Stimulated activated CD4-positive, alpha-beta T cell treated with anti-CD3 and anti-CD28 coated beads, Interleukin-2, amount 100 ng/mL, for 48 hours (primary cell): ENCODE results near the gene TSACC.
A peak's percentile ranks its signal among the peaks of the same experiment; 100 is the strongest.

Source experiments
- DNase-seq, 2 donors: peaks; one replicate each; pipeline ENCODE4 v3.0.0-alpha.2; 2020

TSACC gene

GRCh38 chr1:156376958-156377919 is 38.9 kb downstream of the TSACC start:
- DNase-seq: no peak

DNA sequence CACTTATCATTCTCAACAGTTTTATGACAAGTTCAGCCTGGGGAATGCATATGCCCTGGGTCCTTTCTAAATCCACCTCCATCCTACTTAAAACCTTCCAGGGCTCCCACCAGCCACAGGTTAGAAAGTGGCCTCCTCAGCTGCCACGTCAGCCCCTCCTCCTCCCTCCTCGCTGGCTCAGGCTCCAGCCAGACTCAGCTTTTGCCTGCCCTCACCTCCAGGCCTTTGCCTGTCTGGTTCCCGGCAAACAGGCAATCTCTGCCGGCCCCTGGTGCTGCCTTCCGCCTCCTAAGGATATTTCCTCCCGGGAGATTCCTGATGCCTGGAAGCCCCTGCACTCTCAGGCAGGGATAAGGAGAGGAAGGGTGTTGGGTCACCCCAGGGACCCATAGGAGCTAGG is 40.2 kb downstream of the TSACC start:
- DNase-seq: no peak

DNA sequence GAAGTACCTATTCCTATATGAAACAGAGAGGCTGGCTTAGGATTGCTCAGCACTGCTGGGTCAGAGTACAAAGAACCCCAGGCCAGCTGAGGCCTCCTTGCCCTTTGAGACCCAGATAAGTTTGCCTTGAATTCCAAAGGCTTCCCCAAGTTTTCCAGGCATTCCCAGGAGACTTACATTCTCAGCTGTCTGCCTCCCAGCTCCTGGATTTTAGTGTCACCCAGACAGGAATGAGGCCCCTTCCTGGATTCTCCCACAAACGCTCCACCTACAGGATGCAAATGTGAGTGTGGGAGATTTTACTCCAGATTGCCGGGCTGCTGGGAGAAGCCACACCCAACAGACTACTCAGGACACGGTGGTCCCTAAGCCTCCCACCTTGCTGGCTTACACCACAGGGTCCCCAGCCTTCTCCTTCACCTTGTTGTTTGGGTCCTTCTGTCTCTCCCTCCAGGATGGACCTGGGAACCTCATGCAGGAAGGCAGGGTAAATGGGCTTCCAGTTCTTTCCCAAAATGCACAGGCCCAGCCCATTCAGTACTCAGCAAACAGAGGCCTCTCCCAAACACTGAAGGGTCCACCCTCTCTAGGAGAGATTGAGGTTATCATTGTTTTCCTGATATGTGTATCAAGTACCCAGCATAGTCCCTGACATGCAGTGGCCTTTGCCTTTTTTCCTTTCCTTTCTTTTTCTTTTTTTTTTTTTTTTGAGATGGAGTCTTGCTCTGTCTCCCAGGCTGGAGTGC is 41.3 kb downstream of the TSACC start:
- DNase-seq: no peak

GRCh38 chr1:156382561-156382960 is 44.2 kb downstream of the TSACC start:
- no peak for DNase-seq

DNA sequence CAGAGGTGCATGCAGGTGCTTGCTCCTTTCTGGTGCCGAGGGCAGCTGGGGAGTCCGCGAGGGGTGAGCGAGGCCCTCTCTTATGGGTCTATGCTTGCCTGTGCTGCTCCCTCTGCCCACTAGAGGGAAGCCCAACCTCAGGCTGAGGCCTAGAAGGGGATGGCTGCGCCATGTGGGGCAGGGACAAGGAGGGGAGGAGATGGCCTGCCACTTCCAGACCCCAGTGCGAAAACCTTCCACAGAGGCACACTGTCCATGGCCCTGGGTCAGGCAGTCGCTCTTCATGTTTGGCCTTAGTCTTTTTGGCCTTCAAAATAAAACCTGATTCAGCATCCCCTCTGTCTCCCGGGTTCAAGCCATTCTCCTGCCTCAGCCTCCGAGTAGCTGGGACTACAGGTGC is 44.7 kb downstream of the TSACC start:
- DNase-seq: peak; percentile 54 to 58

GRCh38 chr1:156384007-156384406 is 45.7 kb downstream of the TSACC start:
- DNase-seq: no peak

DNA sequence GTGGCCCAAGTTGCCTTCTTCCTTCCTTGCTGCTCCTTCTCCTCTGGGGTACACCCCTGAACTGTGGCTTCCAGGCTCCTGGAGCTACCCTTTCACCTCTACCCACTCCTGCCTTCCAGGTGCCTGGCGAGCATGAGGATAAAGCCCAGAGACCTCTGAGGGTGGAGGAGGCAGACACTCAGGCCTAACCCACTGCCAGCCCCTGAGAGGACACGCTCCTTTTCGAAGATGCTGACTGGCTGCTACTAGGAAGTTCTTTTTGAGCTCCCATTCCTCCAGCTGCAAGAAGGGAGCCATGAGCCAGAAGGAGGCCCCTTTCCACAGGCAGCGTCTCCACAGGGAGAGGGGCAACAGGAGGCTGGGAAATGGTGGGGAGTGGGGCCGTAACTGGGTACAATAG is 46.3 kb downstream of the TSACC start:
- no peak for DNase-seq

DNA sequence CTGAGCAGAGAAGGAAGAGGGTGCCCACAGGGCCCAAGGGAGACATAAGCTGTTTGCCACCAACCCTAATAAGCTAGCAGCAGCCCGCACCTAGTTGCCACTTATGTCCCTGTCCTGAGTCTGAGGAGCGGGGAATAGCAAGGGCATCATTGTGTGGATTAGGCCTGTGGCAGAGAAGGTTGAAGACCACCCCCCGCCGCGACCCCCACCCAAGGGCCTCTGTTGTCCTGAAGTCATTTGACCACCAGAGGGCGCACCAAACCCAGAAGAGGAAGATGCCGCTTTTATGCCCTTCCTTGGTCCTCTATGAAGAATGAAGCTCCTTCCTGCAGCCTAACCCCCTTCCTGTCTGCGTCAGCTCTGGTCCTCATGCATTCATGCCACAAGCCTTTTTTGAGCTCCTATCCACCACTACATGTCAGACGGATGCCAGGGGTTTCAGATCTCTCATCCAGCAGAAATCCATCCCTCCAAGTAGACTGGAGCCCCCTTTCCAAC is 47.3 kb downstream of the TSACC start:
- peak; percentile 68 to 73 for DNase-seq

- DNase-seq: no peak
These were observed 48.0 kb downstream of the TSACC start for GRCh38 chr1:156386134-156386901.

DNA sequence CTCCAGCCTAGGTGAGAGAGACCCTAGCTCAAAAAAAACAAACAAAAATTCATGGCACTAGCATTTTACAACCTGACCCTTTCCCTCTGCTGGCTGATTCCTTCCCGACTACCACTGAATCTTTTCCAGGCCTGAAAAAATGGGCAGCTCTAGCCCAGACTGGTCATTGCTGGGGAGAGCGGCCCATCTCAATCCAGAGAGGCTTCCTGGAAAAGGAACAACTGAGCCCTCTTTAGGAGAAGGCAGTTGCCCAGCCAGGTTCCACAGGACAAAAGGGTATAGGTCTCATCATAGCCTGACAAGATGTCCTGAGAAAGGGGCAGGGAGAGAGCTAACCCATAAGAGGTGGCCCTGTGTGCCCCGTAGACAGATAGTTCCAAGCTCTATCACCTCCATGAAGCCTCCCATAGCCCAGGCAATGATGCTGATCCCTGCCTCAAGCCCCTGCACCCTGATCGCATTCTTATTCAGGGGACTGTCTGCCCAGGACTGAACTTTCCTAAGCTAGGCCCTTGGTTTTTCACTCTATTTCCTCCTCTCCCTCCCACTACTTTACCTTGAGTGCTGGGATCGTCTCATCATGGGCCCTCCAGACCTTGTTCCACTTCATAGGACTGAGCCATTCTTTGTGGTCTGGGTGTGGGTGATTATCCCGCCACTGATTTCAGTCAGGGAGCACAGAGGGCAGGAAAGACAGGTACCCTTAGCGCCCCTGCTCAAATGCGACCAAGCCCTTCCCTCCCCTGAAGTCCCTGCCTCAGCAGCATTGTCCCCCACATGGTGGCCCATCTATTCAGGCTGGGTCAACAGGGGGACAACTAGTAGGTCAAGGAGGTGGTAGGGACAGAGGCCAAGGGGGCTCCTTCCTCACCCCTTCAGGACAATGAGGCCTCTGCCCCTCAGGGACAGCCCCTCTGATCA is 48.9 kb downstream of the TSACC start:
- DNase-seq: no peak

DNA sequence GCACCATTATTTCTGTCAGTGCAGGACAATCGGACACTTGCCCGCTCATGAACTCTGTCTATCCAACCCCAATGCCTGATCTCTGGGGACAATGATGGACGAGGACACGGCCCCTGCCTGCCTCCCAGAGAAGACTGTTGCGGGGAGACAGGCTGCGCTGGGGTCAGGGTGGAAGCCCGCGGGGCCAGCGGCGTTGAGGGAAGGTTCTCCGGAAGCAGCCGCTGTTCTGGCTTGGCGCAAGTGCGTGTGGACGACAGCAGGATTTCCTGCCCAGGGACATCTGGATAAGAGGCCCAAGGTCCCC is 49.5 kb downstream of the TSACC start:
- no peak for DNase-seq

- DNase-seq: no peak
These were observed 50.1 kb downstream of the TSACC start for GRCh38 chr1:156388174-156389137.

DNA sequence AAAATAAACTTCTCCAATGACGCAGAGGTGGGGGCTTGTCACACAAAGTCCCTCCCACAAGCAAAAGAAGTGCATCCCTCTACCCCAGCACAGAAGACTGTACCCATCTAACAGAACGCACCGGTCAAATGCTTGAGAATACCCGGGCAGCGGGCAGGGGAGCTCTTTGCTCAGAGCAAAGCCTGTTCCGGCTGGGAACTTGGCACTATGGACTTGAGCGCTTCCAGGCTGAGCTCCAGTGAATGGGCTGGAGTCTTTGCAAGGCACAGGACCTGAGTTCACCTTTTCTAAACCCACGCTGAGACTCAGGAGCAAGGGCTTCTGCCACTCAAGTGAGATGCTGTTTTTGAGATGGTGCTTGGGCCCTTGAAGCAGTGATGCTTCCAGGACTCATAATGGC is 51.0 kb downstream of the TSACC start:
- DNase-seq: no peak

DNA sequence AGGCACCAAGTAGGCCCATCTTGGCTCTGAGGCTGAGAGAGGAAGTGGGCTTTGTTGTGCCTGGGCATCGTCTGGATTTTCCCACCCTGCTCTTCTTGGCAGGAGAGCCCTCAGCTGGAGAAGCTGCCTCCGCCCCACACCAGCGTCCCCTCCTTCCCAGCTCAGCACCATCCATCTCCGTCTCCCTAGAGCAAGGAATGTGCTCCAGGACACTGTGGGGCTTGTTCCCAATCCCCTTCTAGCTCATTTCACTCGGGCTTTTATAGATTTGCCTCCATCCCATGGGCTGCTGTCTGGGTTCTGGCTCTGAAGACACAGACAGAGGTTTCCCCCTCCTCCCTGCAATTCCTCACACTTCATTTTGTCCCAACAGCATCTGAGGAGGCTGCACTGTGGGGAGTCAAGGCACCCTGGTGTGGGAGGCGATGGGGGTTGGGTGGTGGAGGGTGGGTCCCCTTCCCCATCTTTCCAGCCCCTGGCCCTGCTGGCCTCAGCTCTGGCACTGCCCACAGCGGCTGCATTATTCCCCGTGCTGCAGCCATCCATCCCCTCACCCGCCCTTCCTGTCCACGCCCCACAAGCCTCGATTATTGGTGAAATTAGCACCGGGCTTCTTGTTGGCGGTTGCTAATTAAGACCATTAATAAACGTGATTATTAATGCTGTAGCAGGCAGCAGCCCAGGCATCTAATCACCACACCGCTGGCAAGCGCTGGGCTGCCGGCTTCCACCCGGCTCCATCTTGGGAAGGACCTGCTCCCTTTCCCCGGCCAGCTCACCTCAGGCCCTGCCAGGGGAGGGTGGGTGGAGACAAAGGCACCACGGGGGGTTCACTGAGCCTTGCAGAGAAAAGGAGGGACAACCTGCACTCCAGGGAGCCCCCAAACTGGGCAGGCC is 52.4 kb downstream of the TSACC start:
- DNase-seq: no peak

GRCh38 chr1:156391366-156391677 is 53.0 kb downstream of the TSACC start:
- no peak for DNase-seq

GRCh38 chr1:156391701-156392100 is 53.4 kb downstream of the TSACC start:
- no peak for DNase-seq

- no peak for DNase-seq
These were observed 54.1 kb downstream of the TSACC start for GRCh38 chr1:156392452-156392853.

DNA sequence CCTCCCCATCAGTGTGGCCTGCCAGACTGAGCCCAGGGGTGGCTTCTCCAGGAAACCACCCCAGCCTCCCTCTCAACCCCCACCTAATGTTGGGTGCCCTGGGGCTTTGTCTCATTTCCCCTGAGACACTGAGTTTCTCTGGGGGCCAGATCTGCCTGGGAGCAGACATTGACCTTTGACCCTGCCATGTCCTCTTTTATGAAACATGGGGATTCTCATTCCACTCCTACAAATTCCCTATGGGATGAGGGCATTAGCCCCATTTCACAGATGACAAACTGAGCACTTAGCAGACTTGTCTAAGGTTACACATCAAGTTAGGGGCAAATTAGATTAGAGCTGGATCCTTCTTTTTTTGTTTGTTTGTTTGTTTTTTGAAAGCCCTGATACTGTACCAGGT is 54.8 kb downstream of the TSACC start:
- no peak for DNase-seq

GRCh38 chr1:156394082-156394481 is 55.8 kb downstream of the TSACC start:
- no peak for DNase-seq

- no peak for DNase-seq
These were observed 56.6 kb downstream of the TSACC start for GRCh38 chr1:156394835-156395461.
